Pancreas (tissue), 10 donors: ENCODE measurements around the gene BICD1. TPM values are rescaled to one million over a fixed set of nuclear protein-coding genes. Genes with fewer than 3 reads are reported as not detected.

Source experiments
- ATAC-seq, 4 donors: fragments of 200-7000 bp; cut with Tn5 transposase; one replicate each; pipeline versions ENCODE4 v1.8.0 to v1.9.1; 2020; ENCODE audit warnings: mild to moderate bottlenecking in 4 of 4, moderate library complexity in 4 of 4
- DNase-seq, 6 donors: peaks; one replicate each; pipeline ENCODE4 v3.0.0-alpha.2; 2020
- FAIRE-seq: peaks from 2 replicates; lab custom pipeline; 2012; peaks lifted over from hg19 to GRCh38; lab: Jason Lieb, UNC
- H3K27ac ChIP-seq, 4 donors: fragments of 200-600 bp; sonication (generic); 1 replicate in 3 of 4; 2 replicates in 1 of 4; pipeline versions ENCODE4 v1.5.0 to v1.8.0; 2020
- H3K27me3 ChIP-seq, 4 donors: fragments of 200-600 bp; one replicate each; pipeline ENCODE4 v1.8.0; 2021
- H3K36me3 ChIP-seq, 3 donors: fragments of 200-600 bp; sonication (generic) in 1 of 3; one replicate each; pipeline versions ENCODE4 v1.5.0 to v1.8.0; 2020 to 2021
- H3K4me1 ChIP-seq, 3 donors: fragments of 200-600 bp; one replicate each; pipeline ENCODE4 v1.8.0; 2021
- H3K4me3 ChIP-seq, 4 donors: fragments of 200-600 bp; sonication (generic) in 2 of 4; one replicate each; pipeline versions ENCODE4 v1.5.0 to v1.8.0; 2020 to 2021
- H3K9me3 ChIP-seq, 4 donors: fragments of 200-600 bp; one replicate each; pipeline ENCODE4 v1.8.0; 2021
- WGBS, 2 donors: extraction: QIAGEN DNeasy Blood & Tissue Kit; methylation state at CpG; one replicate each; pipeline ENCODE4 v1.1.7; 2013; 5-methylcytosine and 5-hydroxymethylcytosine counted together
- intact Hi-C, 3 donors: fragments of 100-400 bp; cut with DNase I; formaldehyde crosslinking; loops; one replicate each; pipeline versions ENCODE4 v1.11.1 to v1.14.2; 2022
- polyA plus RNA-seq, 2 donors: library from polyadenylated mRNA; stranded (reverse); fragments of 200-250 nt; gene quantifications; one replicate each; pipeline ENCODE4 v1.2.3, GENCODE V29; 2013
- total RNA-seq, 6 donors: library from RNA; stranded (reverse); fragmentation: NEBNext Ultra II Directional in 4 of 6; extraction: Animal tissue kit (Norgen Biotek cat#: 25700) in 4 of 6; gene quantifications; one replicate each; pipeline versions ENCODE4 v1.2.1 to v1.2.4, GENCODE V29; 2021 to 2023
- TF ChIP-seq, protein P1 (sequence below), 4 donors: fragments of 200-600 bp; sonication (generic) in 3 of 4; IDR thresholded peaks; one replicate each; pipeline versions ENCODE4 v1.5.0 to v1.8.0; 2021; ENCODE audit warnings: antibody characterized with exemption in 4 of 4
- donor health status: healthy with polysubstance abuse.
- donor health status: DM: no; HTN: no; CAD: no; lungs with moderate emphysema.
- donor health status: DM: no; HTN: no; CAD: no.
- donor health status: control.
- donor health status: control.
- donor health status: Bipolar disorder and iron deficiency.
- donor health status: DM: yes; HTN: yes; CAD: no.
- donor health status: DM: no; HTN: no; CAD: no.
- donor health status: DM: no; HTN: no; CAD: no.
- donor health status: DM: yes; HTN: yes; CAD: no.

The BICD1 gene
- total and polyA plus RNA-seq, 8 donors, result 2.4 to 8.1 (median 3.4) TPM

DNA sequence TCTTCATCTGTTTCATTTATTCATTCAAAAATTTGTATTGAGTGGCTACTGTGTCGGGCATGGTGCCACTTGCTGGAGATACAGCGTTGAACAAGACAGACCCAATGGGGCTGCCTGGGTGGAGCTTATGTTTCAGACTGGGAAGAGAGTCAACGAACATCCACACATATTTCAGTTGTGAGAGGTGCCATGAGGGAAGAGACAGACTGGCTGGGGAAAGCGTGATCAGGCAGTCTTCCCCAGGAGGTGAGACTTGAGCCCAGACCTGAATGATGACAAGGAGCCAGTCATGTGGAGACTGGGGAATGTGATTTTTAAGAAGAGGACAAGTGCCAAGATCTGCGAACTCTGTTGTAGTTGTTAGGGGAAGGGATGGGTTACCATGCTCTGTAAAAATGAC lies 12.2 kb downstream of the BICD1 start:
- H3K4me1 ChIP-seq, result peaks cover 0 to 3% (median 0%) of the 10 kb centered on the region in 3 donors
- H3K27ac ChIP-seq, result no peak overlapping the region
- H3K27me3 ChIP-seq, result no peaks in the 10 kb centered on the region
- TF ChIP-seq, protein P1, sequence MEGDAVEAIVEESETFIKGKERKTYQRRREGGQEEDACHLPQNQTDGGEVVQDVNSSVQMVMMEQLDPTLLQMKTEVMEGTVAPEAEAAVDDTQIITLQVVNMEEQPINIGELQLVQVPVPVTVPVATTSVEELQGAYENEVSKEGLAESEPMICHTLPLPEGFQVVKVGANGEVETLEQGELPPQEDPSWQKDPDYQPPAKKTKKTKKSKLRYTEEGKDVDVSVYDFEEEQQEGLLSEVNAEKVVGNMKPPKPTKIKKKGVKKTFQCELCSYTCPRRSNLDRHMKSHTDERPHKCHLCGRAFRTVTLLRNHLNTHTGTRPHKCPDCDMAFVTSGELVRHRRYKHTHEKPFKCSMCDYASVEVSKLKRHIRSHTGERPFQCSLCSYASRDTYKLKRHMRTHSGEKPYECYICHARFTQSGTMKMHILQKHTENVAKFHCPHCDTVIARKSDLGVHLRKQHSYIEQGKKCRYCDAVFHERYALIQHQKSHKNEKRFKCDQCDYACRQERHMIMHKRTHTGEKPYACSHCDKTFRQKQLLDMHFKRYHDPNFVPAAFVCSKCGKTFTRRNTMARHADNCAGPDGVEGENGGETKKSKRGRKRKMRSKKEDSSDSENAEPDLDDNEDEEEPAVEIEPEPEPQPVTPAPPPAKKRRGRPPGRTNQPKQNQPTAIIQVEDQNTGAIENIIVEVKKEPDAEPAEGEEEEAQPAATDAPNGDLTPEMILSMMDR (IDR thresholded peaks at IDR 0.05), result no peak
- H3K4me3 ChIP-seq, result no peak overlapping the region
- intact Hi-C loops, result no loop called here
- FAIRE-seq (no peak), DNase-seq (no peak), ATAC-seq (no peak)
- H3K9me3 ChIP-seq, result no peaks in the 10 kb centered on the region
- no peaks in the 10 kb centered on the region for H3K36me3 ChIP-seq
- 92 to 94% methylated on average over 5 of the region's 5 CpGs for WGBS, 2 donors

DNA sequence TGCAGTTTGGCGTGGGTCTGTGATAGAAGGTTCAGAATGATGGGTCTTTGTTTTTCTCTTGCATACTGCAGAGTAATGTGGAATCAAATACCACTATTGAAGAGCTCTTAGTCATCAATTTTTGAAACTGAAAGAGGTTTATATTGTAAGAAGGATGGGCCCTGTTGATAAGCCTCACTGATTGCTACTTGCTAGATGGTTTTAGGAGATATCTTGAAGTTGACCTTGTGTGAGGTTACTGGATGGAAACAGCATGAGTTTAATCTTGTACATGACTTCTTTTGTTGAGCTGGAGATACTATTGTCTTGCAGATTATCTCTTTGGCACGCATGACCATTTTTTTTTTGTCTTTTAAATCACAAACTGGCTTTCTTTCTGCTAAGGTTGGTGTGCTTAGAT lies 13.8 kb downstream of the BICD1 start:
- no peak for DNase-seq
- intact Hi-C loops, result no loop called here
- H3K4me1 ChIP-seq, result peaks cover 0 to 3% (median 0%) of the 10 kb centered on the region in 3 donors
- TF ChIP-seq, protein P1 (IDR thresholded peaks at IDR 0.05), result no peak
- WGBS, 2 donors, result 68 to 77% methylated on average over 2 of the region's 2 CpGs
- no peaks in the 10 kb centered on the region for H3K27me3 ChIP-seq
- no peak for FAIRE-seq
- ATAC-seq, result no peak
- H3K27ac ChIP-seq, result no peak overlapping the region
- H3K36me3 ChIP-seq, result no peaks in the 10 kb centered on the region
- no peaks in the 10 kb centered on the region for H3K9me3 ChIP-seq
- no peak overlapping the region for H3K4me3 ChIP-seq

DNA sequence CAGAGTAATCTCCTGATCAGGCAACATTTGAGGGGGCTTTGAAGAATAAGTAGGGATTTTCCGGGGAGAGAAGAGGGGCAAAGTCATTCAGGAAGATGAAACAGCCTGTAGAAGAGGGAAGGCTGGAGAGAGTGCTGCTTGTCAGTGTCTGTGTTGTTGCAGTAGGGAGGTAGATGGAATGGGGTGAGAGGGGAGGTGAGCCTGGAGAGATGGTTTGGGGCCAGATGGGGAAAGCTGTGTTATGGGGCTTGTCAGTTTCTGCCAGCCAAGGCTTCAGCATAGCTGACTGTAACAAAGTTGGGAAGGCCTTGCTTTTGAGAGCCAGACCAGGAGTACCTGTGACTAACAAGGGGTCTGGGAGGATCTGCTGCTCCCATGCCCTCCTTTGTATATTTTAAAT lies 18.0 kb downstream of the BICD1 start:
- H3K4me3 ChIP-seq, result no peak overlapping the region
- DNase-seq, result no peak
- H3K27me3 ChIP-seq, result no peaks in the 10 kb centered on the region
- TF ChIP-seq, protein P1 (IDR thresholded peaks at IDR 0.05), result no peak
- ATAC-seq, result no peak
- FAIRE-seq, result no peak
- intact Hi-C loops, result no loop called here
- no peaks in the 10 kb centered on the region for H3K9me3 ChIP-seq
- H3K4me1 ChIP-seq, result no peaks in the 10 kb centered on the region
- H3K36me3 ChIP-seq, result no peaks in the 10 kb centered on the region
- no peak overlapping the region for H3K27ac ChIP-seq
- 79 to 82% methylated on average over 1 of the region's 1 CpG for WGBS, 2 donors

DNA sequence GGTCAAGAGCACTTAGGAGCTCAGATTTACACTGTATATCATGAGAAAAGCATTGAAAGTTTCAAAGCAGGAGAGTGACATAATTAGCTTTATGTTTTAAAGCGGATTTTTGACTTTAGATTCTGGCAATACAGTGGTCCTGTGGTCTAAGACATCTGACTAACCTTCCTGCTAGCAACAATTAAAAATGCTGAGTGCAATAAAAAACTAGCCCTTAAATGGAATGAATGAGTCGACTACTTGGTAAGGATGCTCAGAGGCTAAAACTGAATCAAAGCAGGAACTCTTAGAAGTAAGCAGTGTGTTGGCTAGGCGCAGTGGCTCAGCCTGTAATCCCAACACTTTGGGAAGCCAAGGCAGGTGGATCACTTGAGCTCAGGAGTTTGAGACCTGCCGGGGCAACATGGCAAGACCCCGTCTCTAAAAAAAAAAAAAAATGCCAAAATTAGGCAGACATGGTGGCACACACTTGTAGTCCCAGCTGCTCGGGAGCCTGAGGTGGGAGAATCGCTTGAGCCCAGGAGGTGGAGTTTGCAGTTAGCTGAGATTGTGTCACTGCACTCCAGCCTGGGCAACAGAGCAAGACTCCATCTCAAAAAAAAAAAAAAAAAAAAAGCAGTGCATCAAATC lies 18.9 kb downstream of the BICD1 start:
- no peaks in the 10 kb centered on the region for H3K27me3 ChIP-seq
- H3K27ac ChIP-seq, result no peak overlapping the region
- TF ChIP-seq, protein P1 (IDR thresholded peaks at IDR 0.05), result no peak
- no peak for FAIRE-seq
- WGBS, 2 donors, result 83 to 95% methylated on average over 7 of the region's 7 CpGs
- intact Hi-C loops, result no loop called here
- ATAC-seq, result no peak
- no peak overlapping the region for H3K4me3 ChIP-seq
- H3K9me3 ChIP-seq, result no peaks in the 10 kb centered on the region
- H3K36me3 ChIP-seq, result no peaks in the 10 kb centered on the region
- H3K4me1 ChIP-seq, result no peaks in the 10 kb centered on the region
- no peak for DNase-seq

DNA sequence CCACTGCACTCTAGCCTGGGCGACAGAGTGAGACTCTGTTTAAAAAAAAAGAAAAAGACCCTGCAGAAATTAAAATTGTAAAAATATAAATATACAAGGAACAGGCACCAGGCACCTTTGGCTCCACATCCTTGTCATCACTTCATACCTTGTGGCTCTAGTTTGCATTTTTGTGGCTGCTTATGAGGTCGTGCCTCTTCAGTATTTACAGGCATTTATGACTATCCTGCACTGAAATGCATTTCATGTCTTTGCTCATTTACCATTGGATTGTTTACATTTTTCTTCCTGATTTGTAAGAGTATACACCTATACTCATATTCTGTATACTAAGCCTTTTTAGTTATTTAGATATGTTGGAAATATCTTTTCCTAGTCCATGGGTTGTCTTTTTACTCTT lies 20.1 kb downstream of the BICD1 start:
- DNase-seq (no peak), ATAC-seq (no peak), FAIRE-seq (no peak)
- Histone ChIP-seq H3K27ac (no peak overlapping the region), H3K36me3 (no peaks in the 10 kb centered on the region), H3K27me3 (no peaks in the 10 kb centered on the region), H3K4me1 (no peaks in the 10 kb centered on the region), H3K9me3 (no peaks in the 10 kb centered on the region), H3K4me3 (no peak overlapping the region)
- whole genome bisulfite sequencing, 2 donors, result 79 to 89% methylated on average over 2 of the region's 2 CpGs
- intact Hi-C loops, result no loop called here
- TF ChIP-seq, protein P1 (IDR thresholded peaks at IDR 0.05), result no peak
